Adrenal gland (tissue), 5 donors: ENCODE results near the gene MRPL18.

Experiments
- CTCF ChIP-seq, 6 experiments: fragments of 450-650 bp in 4 of 6; fragments of 200-600 bp in 2 of 6; sonication (generic) in 1 of 6; IDR thresholded peaks; 1 replicate in 5 of 6; 2 replicates in 1 of 6; pipeline versions ENCODE4 v1.5.1 to v1.8.0; 2016 to 2021; ENCODE audit warnings: antibody characterized with exemption in 6 of 6, mild to moderate bottlenecking in 2 of 6, moderate library complexity in 1 of 6
- POLR2A ChIP-seq, 2 donors: fragments of 450-650 bp; IDR thresholded peaks; one replicate each; pipeline ENCODE4 v1.6.1; 2017; ENCODE audit warnings: antibody characterized with exemption in 2 of 2, mild to moderate bottlenecking in 2 of 2, moderate library complexity in 1 of 2
- donor health status: DM: no; HTN: no; CAD: no.

- TF ChIP-seq CTCF (IDR thresholded peaks at IDR 0.05), result no peak
- TF ChIP-seq POLR2A (IDR thresholded peaks at IDR 0.05), result no peak
These were observed 27.5 kb upstream of the MRPL18 start for GRCh38 chr6:159762681-159763293.
